ENCODE results near the gene NAA16. TPM values are rescaled to one million over a fixed set of nuclear protein-coding genes. Genes with fewer than 3 reads are reported as not detected.
"Not testable (repeated sequence)": the region's sequence is repeated elsewhere in the genome, so short reads cannot be mapped to it uniquely, and the experiment has no call there.

Gene NAA16
- total RNA-seq (2014; rRNA removed; shearing (Covaris generic)) = 4.8 and 8.2 TPM in 2 replicates
- 6.2 and 7.8 TPM in 2 replicates for polyA plus RNA-seq (2015; cell fraction: cytosol; rRNA removed)
- polyA plus RNA-seq (2015; cell fraction: nucleus; rRNA removed) = 25.9 and 35.2 TPM in 2 replicates

DNA sequence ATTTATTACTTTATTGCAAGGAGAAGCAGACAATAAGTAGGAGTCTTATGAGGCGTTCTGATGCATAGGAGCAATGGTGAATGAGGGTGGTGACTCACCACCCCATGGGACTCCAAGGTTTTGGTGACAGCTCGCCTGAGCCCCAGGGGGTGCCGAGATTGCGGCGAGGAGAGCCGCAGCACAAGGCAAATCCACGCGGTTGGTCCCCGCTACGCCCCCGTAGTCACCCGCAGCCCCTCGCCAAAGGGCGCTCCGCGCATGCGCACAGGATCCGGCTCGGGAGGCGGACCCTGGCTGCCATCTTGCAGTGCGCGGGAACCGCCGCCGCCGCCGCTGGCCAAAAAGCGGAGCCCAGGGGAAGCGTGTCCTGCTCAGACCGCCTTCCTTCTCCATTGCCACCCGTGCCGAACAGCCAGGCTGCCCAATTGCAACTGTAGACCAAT lies at the start of gene NAA16:
TSS of gene NAA16 (plus strand) at position 305 of the 443 bp plus-strand sequence. CDS start 262 bp downstream, outside the sequence.
- peak; percentile 91 for DNase-seq (ENCODE audit: low read depth)

DNA sequence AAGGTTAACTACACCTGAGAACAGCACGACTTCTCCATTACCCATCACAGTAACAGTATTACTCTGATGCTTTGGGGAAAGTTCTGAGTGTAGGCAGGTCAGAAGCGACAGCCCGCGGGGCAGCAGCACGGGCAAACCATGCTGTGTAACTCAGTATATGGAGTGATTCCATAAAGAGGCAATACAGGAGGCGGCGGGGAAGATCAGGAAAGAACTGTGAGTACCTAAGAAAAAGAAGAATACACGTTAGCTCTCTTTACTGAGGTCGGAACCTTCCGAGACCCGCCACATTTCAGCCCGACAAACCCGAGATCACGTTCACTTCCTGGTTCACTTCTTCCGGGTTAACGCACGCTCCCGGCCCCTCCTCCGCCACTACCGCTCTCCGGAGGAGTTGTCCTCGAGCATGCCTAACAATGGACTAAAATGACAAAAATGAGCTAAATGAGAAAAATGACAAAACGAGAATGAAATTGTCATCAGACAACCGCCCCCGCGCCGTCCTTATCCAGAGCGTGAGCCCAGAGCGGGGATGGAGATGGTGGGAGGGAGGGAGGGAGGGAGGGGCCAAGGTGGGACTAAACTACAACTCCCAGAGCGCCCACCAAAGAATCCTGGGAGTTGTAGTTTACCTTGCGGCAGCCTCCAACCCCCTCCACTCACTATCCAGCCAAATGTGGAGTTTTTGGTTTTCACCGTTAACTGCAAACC lies 47.7 kb upstream of the NAA16 start, which contains the start of gene MTRF1:
TSS of gene MTRF1 (minus strand) at position 316 of the 711 bp plus-strand sequence. CDS start 2,669 bp downstream, outside the sequence.
- peak; percentile 77 for DNase-seq (ENCODE audit: low read depth)

DNA sequence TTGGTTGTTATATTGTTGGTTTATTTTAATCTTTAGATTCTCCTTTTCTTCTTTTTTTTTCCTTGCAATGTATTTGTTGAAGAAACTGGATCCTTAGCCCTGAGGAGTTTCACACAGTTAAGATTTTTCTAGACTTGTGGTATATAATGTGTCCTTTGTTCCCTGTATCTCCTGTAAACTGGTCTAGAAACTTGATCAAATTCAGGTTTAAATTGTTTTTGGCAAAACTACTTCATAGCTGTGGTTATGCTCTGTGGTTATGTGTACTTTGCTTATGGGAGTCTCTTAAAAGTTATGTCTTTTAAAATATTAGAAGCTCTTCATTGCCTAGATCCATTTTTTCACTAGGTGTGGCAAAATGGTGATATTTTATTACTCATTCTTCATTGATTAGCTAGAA lies 44.0 kb upstream of the NAA16 start:
- peak; percentile 37 for DNase-seq (ENCODE audit: low read depth)

- peak; percentile 17 for DNase-seq (ENCODE audit: low read depth)
Observed at GRCh38 chr13:41268764-41269163, 42.3 kb upstream of the NAA16 start.

GRCh38 chr13:41271456-41272285 lies 39.4 kb upstream of the NAA16 start:
- DNase-seq (ENCODE audit: low read depth) = no peak

GRCh38 chr13:41273831-41274441 lies 37.1 kb upstream of the NAA16 start:
- DNase-seq (ENCODE audit: low read depth) = no peak

GRCh38 chr13:41274881-41275280 lies 36.2 kb upstream of the NAA16 start:
- DNase-seq (ENCODE audit: low read depth) = no peak

DNA sequence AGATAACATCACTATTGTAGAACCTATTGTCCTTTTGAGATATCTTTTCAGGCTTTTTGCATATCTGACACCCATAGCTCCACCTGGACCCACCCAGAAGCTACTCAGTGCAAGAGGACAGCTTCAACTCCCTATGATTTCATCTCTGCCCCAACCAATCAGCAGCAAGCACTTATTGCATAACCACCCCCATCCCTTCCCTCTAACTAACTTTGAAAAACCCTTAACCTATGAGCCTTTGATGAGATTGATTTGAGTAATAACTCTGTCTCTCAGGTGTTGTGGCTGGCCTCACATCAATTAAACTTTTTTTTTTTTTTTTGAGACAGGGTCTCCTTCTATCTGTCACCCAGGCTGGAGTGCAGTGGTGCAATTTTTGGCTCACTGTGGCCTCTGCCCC lies 34.2 kb upstream of the NAA16 start:
- no peak for DNase-seq (ENCODE audit: low read depth)

DNA sequence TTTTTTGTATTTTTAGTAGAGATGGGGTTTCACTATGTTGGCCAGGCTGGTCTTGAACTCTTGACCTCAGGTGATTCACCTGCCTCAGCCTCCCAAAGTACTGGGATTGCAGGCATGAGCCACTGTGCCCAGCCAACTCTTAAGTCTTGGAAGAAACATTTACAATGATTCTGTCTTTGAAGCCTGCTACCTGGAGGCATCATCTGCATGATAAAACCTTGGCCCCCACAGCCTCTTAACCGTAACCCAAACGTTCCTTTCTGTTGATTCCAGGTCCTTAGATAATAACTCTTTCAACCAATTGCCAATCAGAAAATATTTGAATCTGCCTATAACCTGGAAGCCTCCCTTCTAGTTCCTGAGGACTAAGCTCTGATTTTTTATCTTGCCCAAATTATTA lies 31.9 kb upstream of the NAA16 start:
- not testable (repeated sequence) for DNase-seq (ENCODE audit: low read depth)

DNA sequence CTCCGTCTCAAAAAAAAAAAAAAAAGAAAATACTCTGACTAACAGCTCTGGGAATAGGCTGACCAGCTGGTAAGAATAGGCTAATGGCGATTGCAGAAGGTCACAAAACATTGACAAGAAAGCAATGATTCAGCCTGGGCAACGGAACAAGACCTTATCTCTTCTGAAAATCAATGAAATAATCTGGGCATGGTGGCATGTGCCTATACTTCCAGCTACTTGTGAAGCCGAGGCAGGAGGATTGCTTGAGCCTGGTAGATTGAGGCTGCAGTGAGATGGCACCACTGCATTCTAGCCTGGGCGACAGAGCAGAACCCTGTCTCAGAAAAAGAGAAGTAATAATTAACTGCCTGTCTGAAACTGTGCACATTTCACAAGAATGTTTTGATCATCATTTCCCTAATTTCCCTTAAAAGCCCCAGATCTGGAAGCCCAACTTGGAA lies 28.9 kb upstream of the NAA16 start:
- no peak for DNase-seq (ENCODE audit: low read depth)

GRCh38 chr13:41284512-41285288 lies 26.4 kb upstream of the NAA16 start:
- DNase-seq (ENCODE audit: low read depth) = peak; percentile 90

GRCh38 chr13:41286370-41286769 lies 24.7 kb upstream of the NAA16 start:
- no peak for DNase-seq (ENCODE audit: low read depth)

DNA sequence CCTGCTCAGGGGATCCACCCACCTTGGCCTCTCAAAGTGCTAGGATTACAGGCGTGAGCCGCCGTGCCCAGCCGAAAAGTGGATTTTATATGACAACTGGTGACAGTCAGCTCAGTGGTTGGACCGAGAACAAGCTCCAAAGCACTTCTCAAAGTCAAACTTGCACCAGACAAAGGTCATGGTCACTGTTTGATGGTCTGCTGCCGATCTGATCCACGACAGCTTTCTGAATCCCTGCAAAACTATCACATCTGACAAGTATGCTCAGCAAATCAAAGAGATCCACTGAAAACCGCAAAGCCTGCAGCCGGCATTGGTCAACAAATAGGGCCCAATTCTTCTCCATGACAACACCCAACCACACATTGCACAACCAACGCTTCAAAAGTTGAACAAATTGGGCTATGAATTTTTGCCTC lies 21.6 kb upstream of the NAA16 start:
- no peak for DNase-seq (ENCODE audit: low read depth)

DNA sequence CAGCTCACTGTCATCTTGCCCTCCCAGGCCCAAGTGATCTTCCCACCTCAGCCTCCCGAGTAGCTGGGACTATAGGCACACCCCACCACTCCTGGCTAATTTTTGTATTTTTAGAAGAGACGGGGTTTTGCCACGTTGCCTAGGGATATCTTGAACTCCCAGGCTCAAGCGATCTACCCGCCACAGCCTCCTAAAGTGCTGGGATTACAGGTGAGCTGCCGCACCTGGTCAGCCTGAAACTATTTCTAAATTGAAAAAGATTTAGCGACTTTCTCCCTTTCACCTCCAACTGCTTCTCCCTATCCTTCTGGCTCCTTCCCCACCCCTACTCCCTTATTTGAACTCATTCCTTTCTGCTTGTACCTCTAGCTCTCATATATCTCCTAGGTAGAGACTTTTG lies 19.8 kb upstream of the NAA16 start:
- no peak for DNase-seq (ENCODE audit: low read depth)

- no peak for DNase-seq (ENCODE audit: low read depth)
Observed at GRCh38 chr13:41293272-41293671, 17.8 kb upstream of the NAA16 start.

- DNase-seq (ENCODE audit: low read depth) = no peak
Observed at GRCh38 chr13:41294914-41295313, 16.2 kb upstream of the NAA16 start.

GRCh38 chr13:41295973-41296372 lies 15.1 kb upstream of the NAA16 start:
- no peak for DNase-seq (ENCODE audit: low read depth)

DNA sequence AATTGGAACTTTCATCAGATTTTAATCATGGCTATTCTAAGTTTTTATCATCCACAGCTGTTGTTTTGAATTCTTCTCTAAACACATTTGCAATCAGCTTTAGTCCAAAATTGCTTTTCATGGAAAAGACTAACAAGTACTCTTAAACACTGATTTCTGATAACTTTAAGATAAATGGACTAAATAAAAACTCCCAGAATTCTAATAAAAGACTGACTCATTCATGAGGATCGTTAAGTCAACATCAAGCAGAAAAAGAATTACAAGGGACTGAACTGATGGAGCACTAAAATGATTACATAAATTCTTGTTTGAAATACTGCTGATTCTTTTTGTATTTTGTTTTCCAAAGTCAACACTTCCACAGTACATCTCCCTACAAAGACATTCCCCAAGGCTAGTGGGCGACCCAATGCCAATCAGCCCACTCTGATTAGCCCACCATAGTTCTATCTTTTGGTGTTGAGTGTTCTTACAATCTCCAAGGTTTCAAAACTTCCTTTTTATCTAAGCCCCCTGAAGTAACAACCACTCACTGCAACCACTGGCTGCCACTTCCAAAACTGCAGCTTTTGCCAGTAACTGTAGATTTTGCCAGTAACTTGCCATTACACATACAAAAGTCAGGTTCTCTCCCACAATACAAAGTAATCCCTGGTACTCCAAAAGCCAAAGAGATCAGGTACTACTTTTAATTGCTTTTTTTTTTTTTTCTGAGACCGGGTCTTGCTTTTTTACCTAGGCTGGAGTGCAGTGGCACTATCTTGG lies 14.0 kb upstream of the NAA16 start:
- no peak for DNase-seq (ENCODE audit: low read depth)

DNA sequence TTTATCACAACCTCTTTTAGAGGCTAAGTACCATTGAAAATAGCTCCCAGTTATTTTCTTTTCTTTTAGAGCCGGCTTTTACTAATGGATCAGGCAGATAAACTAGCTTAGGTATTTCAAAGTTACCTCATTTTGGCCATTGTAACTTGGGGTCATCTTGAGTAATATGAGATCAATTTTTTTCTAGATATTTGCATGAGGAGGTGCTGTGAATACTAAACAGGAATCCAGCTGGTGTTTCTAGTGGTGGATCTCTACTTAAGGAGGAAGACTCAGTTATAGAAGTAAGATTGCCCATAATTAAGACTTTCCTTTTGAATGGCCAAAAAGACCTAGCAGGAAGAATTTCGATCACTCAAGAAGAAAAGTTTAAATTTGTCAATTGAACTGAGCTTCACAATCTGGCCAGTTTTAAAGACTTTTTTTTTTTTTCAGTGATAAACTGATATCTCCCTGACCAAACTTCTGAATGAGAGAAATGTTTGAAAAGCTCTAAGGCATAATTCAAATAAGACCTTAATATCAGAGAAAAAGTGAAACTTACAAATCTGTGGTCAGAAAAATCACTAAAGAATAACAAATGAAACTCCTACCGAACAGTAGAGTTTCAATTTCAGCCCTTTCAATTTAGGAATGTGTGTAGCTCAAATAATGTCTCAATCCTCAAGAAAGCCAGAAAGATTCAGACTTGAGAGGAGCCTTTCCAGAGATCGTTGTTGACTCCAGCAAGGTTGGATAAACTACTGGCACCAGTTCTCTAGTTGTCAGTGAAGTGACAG lies 11.6 kb upstream of the NAA16 start:
- no peak for DNase-seq (ENCODE audit: low read depth)
